NCI-H82 (cell line): ENCODE data around the gene CEP76.
A peak's percentile ranks its signal among the peaks of the same experiment; 100 is the strongest.
"Not testable (repeated sequence)": the region's sequence is repeated elsewhere in the genome, so short reads cannot be mapped to it uniquely, and the experiment has no call there.

Source experiments
- DNase-seq: peaks from one replicate; lab custom pipeline; 2025; lab: John Stamatoyannopoulos, UW

The CEP76 gene

GRCh38 chr18:12703096-12703567 is 609 bp upstream of the CEP76 start:
- DNase-seq = no peak

GRCh38 chr18:12701161-12701560 is 1.4 kb downstream of the CEP76 start:
- DNase-seq = no peak

DNA sequence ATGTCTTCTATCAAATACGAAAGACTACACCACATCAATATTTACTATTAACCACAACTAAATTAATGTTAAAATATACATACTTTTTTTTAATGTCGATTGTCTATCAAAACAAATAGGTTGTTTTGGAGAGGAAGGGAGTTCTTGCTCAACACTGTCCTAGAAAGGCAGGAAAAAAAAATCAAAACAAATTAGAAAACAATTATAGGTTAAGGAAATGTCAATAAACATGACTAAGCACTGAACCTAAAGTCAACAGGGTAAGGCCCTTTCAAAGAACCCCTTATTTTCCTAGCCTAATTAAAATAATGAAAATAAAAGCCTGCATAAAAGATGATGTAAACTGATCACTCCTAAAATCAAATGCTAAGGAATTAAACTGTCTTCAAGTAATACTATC is 2.8 kb downstream of the CEP76 start:
- DNase-seq = no peak

DNA sequence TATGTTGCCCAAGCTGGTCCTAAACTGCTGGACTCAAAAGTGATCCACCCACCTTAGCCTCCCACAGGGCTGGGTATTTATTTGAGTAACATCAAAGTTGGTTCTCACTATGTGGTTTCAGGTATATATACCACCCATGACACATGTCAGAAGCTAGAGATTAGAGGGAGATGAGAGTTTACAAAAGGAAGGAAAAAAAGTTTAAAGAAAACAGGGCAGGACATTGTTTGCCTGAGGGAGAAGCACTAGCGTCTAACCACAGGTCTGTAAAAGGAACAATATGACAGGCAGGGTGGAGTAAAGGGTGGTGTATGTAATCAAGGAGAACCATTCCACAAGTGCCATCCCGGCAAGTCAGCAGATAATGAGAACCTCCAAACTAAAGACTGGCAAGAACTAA is 8.5 kb downstream of the CEP76 start:
- no peak for DNase-seq

DNA sequence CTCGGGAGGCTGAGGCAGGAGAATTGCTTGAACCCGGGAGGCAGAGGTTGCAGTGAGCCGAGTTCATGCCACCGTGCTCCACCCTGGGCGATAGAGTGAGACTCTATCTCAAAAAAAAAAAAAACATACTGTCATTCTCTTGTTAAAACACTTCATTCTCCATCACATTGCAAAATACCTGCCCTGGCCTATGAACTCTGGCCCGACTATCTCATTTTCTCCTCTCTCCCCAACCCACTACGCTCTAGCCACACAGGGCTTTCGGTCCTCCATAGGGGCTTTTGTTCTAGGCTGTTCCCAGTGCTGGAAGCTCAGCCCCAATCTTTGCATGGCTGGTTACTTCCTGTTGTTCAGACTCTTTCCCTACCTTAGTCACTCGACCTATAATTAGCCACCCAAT is 10.3 kb downstream of the CEP76 start:
- DNase-seq = no peak

DNA sequence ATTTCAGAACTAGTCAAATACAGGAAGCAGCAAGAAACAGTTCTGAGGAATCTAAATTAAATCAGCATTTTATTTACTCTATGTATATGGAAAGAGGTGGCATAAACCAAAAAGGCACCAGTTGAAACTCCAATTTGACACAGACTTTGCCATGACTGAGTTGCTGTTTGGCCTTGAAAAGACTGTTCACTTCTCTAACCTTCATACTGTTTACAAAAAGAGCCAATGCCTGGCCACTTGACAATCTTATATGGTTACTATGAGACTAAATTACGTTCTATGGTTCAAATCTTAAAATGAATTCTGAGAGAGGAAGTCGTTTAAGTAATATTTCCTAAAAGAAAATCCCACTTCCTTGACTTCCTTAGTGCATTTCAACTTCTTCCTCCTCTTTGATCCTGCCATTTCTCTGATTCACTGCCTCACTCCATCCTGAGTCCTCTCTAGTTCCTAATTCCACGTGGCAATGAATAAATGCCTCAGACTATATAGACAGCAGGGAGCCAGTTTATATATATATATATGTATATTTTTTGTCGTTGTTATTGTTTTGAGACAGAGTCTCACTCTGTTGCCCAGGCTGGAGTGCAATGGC is 13.2 kb downstream of the CEP76 start:
- no peak for DNase-seq

GRCh38 chr18:12686100-12686499 is 16.4 kb downstream of the CEP76 start:
- peak; percentile 69 for DNase-seq

DNA sequence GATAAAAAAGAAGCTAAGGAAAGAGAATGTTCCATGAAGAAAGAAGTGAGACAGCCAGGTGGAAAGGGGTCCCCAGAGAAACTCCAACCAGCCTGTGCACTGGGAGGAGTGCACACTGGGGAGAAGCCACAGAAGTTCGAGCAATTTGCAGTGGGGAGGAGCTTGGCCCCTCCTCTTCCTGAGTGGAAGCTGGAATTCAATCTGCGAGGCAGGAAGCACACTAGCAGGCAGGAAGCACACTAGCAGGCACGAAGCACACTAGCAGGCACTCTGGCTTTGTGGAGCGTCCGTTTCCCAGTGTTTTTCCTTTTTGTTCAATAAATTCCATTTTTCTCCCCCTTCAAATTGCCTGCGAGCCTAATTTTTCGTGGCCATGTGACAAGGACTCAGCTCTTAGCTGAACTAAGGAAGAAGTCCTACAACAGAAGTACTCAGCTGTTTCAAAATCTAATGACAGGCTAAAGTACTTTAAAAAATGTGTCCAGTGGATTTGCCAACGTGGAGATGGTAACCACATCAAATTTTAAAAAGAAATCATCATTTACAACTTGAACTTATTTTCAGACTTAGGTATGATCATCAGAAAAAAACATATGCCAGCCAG is 23.2 kb downstream of the CEP76 start:
- DNase-seq = no peak

DNA sequence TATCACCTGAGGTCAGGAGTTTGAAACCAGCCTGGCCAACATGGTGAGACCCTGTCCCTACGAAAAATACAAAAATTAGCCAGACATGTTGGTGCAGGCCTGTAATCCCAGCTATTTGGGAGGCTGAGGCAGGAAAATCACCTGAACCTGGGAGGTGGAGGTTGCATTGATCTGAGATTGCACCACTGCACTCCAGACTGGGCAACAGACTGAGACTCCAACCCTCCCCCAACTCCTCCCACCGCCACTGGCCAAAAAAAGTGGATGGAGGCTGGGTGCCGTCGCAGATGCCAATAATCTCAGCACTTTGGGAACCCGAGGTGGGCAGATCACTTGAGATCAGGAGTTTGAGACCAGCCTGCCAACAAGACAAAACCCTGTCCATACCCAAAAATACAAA is 34.5 kb downstream of the CEP76 start:
- DNase-seq = no peak

DNA sequence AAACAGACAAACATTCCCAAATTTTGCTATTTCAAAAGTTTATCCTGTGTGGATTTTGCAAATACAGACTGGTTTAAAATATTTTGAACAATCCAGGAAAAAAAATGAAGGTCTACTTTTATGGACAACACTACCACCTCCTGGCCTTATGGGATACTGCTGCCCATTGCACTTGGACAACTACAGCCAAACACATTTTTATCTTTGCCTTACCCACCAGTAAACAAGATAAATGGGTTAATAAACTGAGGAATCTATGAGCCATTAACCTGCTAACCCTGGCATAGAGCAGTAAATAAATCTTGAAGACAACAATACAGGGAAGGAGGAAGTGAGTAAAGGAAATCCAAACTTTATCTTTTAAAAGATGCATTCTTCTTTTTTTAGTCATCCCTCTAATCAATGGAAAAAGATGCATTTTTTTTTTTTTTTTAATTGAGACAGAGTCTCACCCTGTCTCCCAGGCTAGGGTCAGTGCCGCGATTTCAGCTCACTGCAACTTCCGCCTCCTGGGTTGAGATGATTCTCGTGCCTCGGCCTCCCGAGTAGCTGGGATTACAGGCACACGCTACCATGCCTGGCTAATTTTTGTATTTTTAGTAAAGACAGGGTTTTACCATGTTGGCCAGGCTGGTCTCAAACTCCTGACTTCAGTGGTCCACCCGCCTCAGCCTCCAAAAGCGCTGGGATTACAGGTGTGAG is 42.5 kb downstream of the CEP76 start:
- peak; percentile 64 for DNase-seq

DNA sequence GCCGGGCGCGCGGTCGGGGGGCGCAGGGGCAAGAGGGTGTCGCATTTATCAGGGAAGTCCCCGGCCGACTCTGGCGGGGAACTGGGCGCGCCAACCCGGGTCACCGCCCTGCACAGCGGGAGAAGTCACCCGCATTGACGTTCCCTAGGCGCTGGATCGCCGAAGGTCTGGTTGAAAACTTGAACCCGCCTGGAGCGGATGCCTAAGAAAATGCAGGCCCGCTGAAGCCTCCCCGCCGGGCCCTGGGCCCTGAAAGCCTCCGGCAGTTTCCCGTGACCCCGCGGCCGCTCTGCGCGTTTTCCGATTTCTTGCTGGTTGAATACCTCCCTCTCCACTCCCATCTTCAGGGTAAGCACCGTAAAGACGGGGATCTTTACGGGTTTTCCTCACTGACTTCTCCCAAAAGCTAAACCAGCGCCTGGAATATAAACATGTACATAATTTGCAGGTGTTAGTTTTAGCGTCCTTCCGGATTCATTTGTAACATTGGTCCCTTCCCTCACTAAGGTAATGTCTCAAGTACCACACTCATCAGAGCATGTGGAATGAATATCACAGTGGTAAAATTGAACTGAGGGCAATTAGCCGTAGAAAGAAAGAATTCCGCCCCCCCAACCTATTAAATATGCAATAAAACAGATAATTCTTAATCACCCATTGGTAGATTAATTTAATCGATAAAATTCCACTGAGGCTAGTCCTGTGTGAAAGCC is 43.9 kb downstream of the CEP76 start:
- DNase-seq = peak; percentile 79

GRCh38 chr18:12657684-12658425 is 44.7 kb downstream of the CEP76 start, which contains the start of gene SPIRE1:
Gene SPIRE1 (minus strand): TSS chr18:12658107. CDS start chr18:12657866, 241 bp downstream.
- DNase-seq = peak; percentile 84

- DNase-seq = peak; percentile 46
Measured at GRCh38 chr18:12656938-12657683, 45.4 kb downstream of the CEP76 start.

DNA sequence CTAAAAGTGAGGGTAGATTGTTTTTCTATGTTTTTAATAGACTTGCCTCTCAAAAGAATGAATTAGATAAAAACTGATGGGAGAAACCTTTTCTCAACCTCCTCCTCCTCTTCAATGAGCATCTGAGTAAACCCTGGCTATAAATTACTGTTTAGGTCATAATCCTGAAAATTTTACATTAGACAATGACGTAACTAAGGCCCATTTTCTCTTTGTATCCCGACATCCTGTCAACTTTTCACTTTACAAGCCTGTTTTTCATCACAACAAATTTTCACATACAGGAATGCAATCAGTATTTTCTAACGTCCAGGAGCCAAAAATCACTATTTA is 46.0 kb downstream of the CEP76 start:
- DNase-seq = no peak

- DNase-seq = no peak
Measured at GRCh38 chr18:12654971-12655370, 47.6 kb downstream of the CEP76 start.

GRCh38 chr18:12652861-12653401 is 49.6 kb downstream of the CEP76 start:
- DNase-seq = peak; percentile 24

DNA sequence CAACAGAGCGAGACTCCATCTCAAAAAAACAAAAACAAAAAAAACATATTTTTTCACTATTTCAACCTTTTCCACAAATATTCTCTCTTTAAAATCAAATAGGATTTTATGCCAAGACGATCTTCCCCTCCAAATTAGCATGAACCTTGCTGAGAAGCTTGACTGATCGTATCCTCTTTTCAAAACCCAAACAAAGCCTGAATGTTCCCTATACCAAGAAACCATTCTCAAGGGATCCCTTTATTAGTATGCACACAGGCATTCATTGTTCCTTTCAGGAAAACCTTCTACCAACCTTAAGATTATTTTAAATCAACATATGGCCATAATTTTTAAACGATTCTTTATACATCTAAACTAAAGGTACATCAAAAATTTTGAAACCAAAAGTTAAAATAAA is 50.9 kb downstream of the CEP76 start:
- no peak for DNase-seq

- no peak for DNase-seq
Measured at GRCh38 chr18:12647773-12648172, 54.8 kb downstream of the CEP76 start.

DNA sequence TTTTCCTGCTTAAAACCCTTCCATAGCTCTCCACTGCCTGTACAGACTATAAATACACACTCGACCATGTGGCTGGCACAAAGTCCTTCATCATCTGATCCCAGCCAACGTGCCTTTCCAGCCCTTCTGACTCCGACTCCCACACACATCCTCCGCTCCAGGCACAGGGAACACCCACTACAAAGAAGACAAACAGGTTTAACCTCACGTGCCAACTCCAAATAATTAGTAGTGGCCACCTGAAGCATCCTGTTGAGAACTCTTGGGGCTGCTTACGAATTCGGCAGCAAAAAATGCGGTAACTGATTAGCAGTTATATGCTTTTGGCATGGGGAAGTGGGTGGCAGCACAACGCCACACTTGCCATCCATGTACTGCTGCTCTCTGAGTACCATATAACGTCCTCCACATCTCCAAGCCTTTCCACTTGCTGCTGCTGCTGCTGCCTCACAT is 56.7 kb downstream of the CEP76 start:
- peak; percentile 41 for DNase-seq

- no peak for DNase-seq
Measured at GRCh38 chr18:12645254-12645653, 57.3 kb downstream of the CEP76 start.

- DNase-seq = not testable (repeated sequence)
Measured at GRCh38 chr18:12643756-12644155, 58.8 kb downstream of the CEP76 start.
